ENCODE measurements around the gene NUDT1.

Gene NUDT1

GRCh38 chr7:2289111-2289586 lies 47.1 kb downstream of the NUDT1 start:
- TF ChIP-seq, protein P1, sequence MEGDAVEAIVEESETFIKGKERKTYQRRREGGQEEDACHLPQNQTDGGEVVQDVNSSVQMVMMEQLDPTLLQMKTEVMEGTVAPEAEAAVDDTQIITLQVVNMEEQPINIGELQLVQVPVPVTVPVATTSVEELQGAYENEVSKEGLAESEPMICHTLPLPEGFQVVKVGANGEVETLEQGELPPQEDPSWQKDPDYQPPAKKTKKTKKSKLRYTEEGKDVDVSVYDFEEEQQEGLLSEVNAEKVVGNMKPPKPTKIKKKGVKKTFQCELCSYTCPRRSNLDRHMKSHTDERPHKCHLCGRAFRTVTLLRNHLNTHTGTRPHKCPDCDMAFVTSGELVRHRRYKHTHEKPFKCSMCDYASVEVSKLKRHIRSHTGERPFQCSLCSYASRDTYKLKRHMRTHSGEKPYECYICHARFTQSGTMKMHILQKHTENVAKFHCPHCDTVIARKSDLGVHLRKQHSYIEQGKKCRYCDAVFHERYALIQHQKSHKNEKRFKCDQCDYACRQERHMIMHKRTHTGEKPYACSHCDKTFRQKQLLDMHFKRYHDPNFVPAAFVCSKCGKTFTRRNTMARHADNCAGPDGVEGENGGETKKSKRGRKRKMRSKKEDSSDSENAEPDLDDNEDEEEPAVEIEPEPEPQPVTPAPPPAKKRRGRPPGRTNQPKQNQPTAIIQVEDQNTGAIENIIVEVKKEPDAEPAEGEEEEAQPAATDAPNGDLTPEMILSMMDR (IDR thresholded peaks at IDR 0.05; ENCODE audit: low read depth, low read length), result no peak
- no peak for DNase-seq
- Histone ChIP-seq H3K9me3 (no peaks in the 10 kb centered on the region), H3K4me3 (ENCODE audit: low read depth, low read length) (no peak overlapping the region), H3K36me3 (no peaks in the 10 kb centered on the region), H3K27me3 (no peaks in the 10 kb centered on the region), H3K4me1 (no peaks in the 10 kb centered on the region)

GRCh38 chr7:2289621-2290020 lies 47.6 kb downstream of the NUDT1 start:
- no peaks in the 10 kb centered on the region for H3K9me3 ChIP-seq
- H3K27me3 ChIP-seq, result no peaks in the 10 kb centered on the region
- no peaks in the 10 kb centered on the region for H3K4me1 ChIP-seq
- H3K4me3 ChIP-seq (ENCODE audit: low read depth, low read length), result no peak overlapping the region
- DNase-seq, result no peak
- H3K36me3 ChIP-seq, result no peaks in the 10 kb centered on the region
- TF ChIP-seq, protein P1 (IDR thresholded peaks at IDR 0.05; ENCODE audit: low read depth, low read length), result no peak

GRCh38 chr7:2290877-2291276 lies 48.9 kb downstream of the NUDT1 start:
- no peaks in the 10 kb centered on the region for H3K36me3 ChIP-seq
- H3K9me3 ChIP-seq, result no peaks in the 10 kb centered on the region
- no peaks in the 10 kb centered on the region for H3K27me3 ChIP-seq
- TF ChIP-seq, protein P1 (IDR thresholded peaks at IDR 0.05; ENCODE audit: low read depth, low read length), result no peak
- no peak for DNase-seq
- no peaks in the 10 kb centered on the region for H3K4me1 ChIP-seq
- no peak overlapping the region for H3K4me3 ChIP-seq (ENCODE audit: low read depth, low read length)

DNA sequence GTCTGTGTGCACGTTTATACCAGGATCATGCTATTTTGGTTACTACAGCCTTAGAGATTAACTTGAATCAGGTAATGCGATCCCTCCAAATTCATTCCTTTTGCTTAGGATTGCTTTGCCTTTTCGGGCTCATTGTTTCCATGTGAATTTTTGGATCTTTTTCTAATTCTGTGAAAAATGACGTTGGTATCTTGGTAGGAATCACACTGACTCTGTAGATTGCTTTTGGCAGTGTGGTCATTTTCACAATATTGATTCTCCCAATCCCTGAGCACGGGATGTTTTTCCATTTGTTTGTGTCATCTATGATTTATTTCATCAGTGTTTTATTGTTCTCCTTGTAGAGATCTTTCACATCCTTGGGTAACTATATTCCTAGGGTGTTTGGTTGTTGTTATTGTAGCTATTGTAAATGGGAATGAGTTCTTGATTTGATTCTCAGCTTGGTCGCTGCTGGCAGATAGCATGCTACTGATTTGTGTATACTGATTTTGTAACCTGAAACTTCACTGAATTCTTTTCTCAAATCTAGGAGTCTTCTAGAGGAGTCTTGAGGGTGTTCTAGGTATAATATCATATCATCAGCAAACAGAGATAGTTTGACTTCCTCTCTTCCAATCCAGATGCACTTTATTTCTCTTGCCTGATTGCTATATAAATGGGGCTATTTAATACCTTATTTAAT lies 54.1 kb downstream of the NUDT1 start:
- TF ChIP-seq, protein P1 (IDR thresholded peaks at IDR 0.05; ENCODE audit: low read depth, low read length), result no peak
- Histone ChIP-seq H3K4me3 (ENCODE audit: low read depth, low read length) (no peak overlapping the region), H3K27me3 (no peaks in the 10 kb centered on the region), H3K9me3 (no peaks in the 10 kb centered on the region), H3K36me3 (no peaks in the 10 kb centered on the region), H3K4me1 (no peaks in the 10 kb centered on the region)
- no peak for DNase-seq

- Histone ChIP-seq H3K36me3 (no peaks in the 10 kb centered on the region), H3K9me3 (no peaks in the 10 kb centered on the region)
Observed at GRCh38 chr7:2296832-2297231, 54.8 kb downstream of the NUDT1 start.

More at GRCh38 chr7:2296832-2297231, 54.8 kb downstream of the NUDT1 start:
- Histone ChIP-seq H3K4me1 (no peaks in the 10 kb centered on the region), H3K27me3 (no peaks in the 10 kb centered on the region), H3K4me3 (ENCODE audit: low read depth, low read length) (no peak overlapping the region)
- TF ChIP-seq, protein P1 (IDR thresholded peaks at IDR 0.05; ENCODE audit: low read depth, low read length), result no peak
- DNase-seq, result no peak
